CD4-positive, alpha-beta T cell treated with Interleukin-6 for 4 hours (primary cell): ENCODE data around the gene CHPF.
A peak's percentile ranks its signal among the peaks of the same experiment; 100 is the strongest.

Experiments
- DNase-seq: peaks from one replicate; pipeline ENCODE4 v3.0.0-alpha.2; 2020; ENCODE audit warnings: mixed read lengths

Gene CHPF

GRCh38 chr2:219549619-219550018 lies 6.0 kb upstream of the CHPF start:
- DNase-seq: no peak

GRCh38 chr2:219548990-219549389 lies 5.4 kb upstream of the CHPF start:
- DNase-seq: no peak

DNA sequence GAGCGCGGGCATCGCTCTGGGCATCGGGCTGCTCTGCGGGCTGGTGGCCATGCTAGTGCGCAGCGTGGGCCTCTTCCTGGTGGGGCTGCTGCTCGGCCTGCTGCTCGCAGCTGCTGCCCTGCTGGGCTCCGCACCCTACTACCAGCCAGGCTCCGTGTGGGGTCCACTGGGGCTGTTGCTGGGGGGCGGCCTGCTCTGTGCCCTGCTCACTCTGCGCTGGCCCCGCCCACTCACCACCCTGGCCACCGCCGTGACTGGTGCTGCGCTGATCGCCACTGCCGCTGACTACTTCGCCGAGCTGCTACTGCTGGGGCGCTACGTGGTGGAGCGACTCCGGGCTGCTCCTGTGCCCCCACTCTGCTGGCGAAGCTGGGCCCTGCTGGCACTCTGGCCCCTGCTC lies 4.0 kb upstream of the CHPF start:
- DNase-seq: no peak

- DNase-seq: no peak
Observed at GRCh38 chr2:219545943-219546352, 2.3 kb upstream of the CHPF start.

- DNase-seq: no peak
Observed at GRCh38 chr2:219545295-219545942, 1.8 kb upstream of the CHPF start.

DNA sequence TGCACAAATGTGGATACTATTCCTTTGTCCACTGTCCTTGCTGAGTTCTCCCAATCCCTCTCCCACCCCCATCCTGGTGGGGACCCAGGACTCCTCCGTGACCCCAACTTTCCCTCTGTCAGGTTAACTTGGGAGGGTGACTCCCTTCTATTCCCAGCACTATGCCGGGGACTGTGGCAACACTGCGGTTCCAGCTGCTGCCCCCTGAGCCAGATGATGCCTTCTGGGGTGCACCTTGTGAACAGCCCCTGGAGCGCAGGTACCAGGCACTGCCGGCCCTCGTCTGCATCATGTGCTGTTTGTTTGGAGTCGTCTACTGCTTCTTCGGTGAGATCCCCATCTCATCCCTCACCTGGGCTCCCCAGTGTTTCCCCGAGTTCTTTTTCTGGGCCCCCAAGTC lies 958 bp upstream of the CHPF start:
- DNase-seq: no peak

DNA sequence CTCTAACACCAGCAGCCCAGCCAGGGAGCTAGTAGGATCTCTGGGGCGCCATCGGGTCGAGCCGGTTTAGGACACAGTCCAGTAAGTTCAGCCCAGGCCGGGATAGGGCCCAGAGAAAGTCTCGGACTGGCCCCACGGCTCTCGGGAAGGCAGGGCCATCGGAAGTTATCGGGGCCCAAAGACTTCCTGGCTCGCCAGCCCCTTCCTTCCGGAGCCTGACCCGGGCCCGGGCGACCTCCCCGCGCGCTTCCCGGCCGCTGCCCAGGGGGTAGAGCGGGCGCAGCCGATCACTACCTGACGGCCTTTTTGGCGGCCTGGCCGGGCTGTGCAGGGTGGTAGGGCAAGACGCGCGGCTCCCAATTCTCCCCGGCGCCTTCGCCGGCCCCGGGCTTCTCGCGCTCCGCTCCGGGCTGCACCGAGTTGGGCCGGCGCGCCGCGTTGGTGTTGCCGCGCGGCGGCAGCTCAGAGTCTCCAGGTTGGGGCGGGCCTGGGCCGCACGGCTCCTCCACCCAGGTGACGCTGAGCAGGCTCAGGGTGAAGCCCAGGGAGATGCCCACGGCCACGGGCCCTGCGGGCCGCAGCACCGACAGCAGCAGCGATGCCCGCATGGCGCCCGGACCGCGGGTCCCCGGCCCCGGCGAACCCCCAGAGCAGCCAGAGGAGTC lies 546 bp downstream of the CHPF start:
- no peak for DNase-seq

- peak; percentile 90 for DNase-seq
Observed at GRCh38 chr2:219541611-219542180, 1.9 kb downstream of the CHPF start.

GRCh38 chr2:219540784-219541504 lies 2.7 kb downstream of the CHPF start:
- no peak for DNase-seq

GRCh38 chr2:219539926-219540678 lies 3.5 kb downstream of the CHPF start:
- no peak for DNase-seq

DNA sequence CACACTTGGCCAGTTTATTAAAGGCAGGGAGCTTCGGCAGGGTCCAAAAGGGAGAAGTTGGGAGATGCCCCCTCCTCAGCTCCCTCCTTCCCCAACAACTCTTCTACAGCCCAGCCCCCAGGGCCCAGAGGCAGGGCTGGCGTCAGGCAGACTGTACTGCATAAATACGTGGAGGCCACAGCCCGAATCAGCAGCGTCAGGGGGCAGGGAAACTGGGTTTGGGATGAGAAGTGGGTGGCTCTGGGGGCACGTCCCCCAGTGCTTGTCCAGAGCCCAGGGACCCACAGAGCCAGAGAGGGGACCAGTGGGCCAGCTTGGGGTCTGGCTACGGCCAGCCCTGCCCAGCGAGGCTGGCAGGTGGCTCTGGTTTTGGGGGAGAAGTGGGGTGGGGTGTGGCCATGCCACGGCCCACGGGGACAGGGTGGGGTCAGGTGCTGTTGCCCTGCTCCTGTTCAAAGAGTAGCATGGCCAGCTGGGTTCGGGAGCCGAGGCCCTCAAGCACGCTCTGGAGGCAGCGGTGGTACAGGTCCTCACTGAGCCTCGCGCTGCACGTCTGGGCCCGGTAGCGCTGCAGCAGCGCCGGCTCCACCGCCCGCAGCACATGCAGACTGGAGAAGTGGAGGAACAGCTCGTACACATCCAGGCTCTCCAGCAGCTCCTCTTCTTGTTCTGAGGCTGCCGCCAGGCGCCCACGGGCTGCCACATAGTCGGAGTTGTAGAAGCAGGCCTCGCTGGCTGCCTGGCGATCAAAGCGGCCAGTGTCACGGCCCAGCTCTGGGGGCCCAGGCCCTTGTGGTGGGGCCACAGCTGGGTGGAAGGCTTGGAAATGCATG lies 4.4 kb downstream of the CHPF start:
- DNase-seq: no peak

DNA sequence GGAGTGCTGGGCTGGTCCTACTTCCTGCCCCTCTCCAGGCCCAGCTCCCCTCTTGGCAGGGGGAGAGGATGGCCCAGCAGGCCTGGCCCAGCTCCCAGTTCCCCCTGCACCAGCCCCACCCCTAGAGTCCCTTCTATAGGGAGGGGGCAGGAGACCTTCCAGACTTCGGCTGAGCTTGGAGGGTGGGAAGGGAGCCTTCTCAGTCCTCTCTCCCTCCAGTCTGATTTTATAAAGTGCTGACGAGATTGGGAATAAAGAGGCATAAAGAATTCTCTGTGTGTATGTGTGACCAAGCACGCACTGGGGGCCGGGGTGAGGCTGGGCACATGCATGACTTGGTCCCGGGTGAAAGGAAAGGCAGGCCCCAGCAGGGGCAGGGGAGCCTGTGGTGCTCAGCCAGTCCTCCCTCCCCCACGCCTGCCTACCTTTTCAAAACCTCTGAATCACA lies 5.1 kb downstream of the CHPF start:
- no peak for DNase-seq

DNA sequence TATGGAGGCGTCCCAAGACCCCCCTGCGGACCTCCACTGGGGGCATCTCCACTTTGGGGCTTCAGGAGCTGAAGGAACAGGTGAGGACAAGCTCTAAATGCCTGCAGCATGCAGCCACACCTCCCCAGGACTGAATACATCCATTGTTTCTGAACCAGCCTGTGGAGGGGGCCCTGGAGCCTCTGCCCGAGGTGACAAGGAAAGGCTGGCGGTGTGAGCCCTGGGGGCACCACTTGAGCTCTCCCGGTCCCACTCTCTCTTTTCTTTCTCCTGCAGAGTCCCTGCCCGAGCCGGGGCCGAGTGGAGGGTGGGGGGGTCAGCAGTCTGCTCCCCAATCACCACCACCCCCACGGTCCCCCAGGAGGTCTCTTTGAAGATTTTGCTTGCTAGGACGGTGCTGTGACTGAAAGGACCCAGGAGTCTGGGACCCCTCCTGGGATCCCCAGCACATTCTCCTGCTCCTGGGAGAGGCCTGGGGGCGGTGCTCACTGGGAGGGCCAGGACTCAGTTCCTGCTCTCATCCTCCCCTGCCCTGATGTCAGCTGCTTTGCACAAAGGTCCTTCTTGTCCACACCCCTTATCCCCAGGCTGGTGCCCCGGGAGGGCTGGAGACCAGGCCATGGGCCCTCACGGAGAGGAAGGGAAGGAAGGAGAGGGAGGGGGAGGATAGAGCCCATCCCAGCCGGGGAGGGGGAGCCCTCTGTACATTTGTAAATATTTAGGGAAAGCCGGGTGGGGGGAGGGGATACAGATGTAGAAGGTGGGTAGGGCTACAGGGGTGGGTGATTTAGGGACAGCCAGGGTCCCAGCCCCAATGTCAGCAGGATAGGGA lies 5.7 kb downstream of the CHPF start:
- no peak for DNase-seq

DNA sequence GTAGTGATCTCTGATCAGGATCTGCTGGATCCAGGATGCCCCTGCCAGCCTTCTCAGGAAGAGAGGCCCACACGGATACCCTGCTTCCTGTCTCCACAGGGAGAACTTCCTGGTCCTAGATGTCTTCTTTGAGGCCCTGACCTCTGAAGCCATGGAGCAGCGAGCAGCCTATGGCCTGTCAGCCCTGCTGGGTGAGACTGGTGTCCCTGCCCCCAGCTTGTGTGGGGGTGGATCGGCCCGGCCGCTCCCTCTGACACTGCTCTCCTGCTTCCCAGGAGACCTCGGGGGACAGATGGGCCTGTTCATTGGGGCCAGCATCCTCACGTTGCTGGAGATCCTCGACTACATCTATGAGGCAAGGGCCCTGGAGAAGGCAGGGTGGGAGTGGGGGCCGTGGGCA lies 6.6 kb downstream of the CHPF start:
- no peak for DNase-seq

GRCh38 chr2:219536425-219536824 lies 7.2 kb downstream of the CHPF start:
- DNase-seq: no peak

- no peak for DNase-seq
Observed at GRCh38 chr2:219533930-219534661, 9.5 kb downstream of the CHPF start.

DNA sequence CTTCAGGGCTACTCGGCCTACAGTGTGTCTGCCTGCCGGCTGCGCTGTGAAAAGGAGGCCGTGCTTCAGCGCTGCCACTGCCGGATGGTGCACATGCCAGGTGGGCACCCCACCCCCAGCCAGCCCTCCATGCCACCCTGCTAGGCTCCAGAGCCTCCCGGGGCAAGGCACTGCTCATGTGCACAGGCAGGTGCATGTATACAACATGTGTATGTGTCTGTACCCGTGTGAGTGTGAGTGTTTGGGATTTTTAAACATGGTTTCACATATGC lies 11.3 kb downstream of the CHPF start:
- DNase-seq: no peak

GRCh38 chr2:219531639-219532377 lies 11.8 kb downstream of the CHPF start:
- no peak for DNase-seq

DNA sequence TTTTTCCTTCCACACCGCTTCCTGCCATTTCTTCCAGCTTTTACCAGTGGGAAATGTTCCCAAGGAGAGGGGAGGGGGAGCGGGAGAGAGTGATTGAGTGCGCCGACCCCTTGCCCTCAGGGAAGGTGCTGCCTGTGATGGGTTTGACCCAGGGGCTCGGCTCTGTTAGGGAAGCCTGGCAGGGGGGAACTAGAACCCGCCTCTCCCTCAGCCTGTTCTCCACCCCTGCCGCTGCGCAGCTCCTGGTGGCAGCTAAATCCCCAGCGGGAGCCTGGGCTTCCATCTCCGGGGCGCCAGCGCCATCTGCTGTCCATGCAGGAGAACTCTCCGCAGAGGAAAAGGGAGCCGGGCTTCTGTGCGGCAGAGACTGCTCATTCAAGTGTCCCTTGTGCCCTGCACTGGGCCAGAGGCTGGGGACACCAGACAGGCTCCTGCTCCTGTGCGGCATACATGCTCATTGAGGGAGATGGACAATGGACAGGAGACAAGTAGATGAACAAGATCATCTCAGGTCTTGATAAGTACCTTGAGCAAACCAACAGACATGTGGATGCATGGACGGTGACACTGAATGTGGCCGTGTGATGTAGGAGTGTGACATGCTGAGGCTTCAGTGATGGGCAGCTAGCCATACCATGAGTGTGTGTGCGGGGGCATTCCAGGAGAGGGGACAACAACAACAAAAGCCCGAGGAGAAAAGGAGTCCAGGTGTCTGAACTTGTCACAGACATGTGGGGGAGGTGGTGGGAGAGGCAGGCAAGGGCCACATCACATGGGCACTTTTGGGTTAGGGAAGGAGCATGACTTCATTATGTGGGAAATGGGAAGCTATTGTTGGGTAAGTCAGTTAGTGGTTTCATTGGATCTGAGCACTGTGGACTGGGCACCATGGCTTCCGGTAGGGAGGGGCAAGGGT lies 13.3 kb downstream of the CHPF start:
- peak; percentile 90 for DNase-seq
